Liver (tissue), 3 donors: ENCODE measurements around the gene NEURL1.

Experiments
- JUND ChIP-seq, 2 donors: IDR thresholded peaks; 2 replicates each; pipeline ENCODE4 v1.6.1; 2016; ENCODE audit warnings: antibody characterized with exemption in 2 of 2
- RAD21 ChIP-seq, 2 donors: IDR thresholded peaks; 2 replicates each; pipeline ENCODE4 v1.6.1; 2016; ENCODE audit warnings: antibody characterized with exemption in 2 of 2, mild to moderate bottlenecking in 2 of 2
- TAF1 ChIP-seq: conservative IDR thresholded peaks from 2 replicates; pipeline ENCODE4 v1.6.1; 2016; ENCODE audit warnings: antibody characterized with exemption, mild to moderate bottlenecking
- YY1 ChIP-seq: IDR thresholded peaks from 2 replicates; pipeline ENCODE4 v1.6.1; 2016; ENCODE audit warnings: antibody characterized with exemption, mild to moderate bottlenecking
- TF ChIP-seq, protein P1 (sequence below): IDR thresholded peaks from 2 replicates; pipeline ENCODE4 v1.6.1; 2016; ENCODE audit warnings: antibody characterized with exemption
- TF ChIP-seq, protein P2 (sequence below): fragments of 150-350 bp; IDR thresholded peaks from 2 replicates; pipeline ENCODE4 v1.5.1; 2017; ENCODE audit warnings: improper control_type of control experiment, low read depth, low read length; ENCODE audit not compliant: missing input control
- TF ChIP-seq, protein P3 (sequence below): IDR thresholded peaks from 2 replicates; pipeline ENCODE4 v1.6.1; 2016; ENCODE audit warnings: antibody characterized with exemption, mild to moderate bottlenecking
- TF ChIP-seq, protein P4 (sequence below): IDR thresholded peaks from 2 replicates; pipeline ENCODE4 v1.6.1; 2016; ENCODE audit warnings: antibody characterized with exemption
- donor health status: healthy.
- donor health status: healthy.

DNA sequence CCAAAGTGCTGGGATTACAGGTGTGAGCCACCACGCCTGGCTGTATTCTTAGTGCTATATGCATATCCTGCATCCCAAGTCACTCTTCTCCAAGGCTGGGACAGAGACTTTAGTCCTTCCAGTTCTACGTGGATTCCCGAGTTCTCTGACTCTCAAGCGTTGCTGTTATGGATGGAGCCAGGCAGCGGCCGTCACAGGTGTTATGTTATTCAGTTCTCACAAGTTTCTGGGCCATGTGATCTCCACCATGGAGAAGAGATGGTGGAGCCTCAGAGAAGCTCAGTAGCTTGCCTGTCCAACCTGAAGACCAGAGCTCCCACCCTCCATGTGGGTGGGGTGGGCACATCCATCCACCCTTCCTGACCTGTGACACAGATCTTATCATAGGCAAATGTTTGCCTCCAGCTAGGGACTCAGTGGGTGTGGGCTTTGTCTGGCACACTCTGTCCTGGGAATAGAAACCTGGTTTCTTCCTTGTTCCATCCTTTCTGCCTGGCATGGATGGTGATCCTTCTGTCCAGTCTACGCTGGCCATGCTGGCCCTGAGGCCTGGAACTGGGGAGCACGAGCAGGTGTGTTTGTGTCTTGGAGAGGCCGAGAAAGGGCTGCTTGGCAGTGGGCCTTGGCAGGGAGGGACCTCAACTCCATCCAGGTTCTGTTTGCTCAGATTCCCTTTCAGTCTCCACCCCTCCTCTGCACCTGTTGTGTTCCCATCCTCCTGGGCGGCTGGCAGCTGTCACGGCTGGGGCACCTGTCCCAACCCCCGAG lies 55.3 kb downstream of the NEURL1 start:
- TF ChIP-seq, protein P1, sequence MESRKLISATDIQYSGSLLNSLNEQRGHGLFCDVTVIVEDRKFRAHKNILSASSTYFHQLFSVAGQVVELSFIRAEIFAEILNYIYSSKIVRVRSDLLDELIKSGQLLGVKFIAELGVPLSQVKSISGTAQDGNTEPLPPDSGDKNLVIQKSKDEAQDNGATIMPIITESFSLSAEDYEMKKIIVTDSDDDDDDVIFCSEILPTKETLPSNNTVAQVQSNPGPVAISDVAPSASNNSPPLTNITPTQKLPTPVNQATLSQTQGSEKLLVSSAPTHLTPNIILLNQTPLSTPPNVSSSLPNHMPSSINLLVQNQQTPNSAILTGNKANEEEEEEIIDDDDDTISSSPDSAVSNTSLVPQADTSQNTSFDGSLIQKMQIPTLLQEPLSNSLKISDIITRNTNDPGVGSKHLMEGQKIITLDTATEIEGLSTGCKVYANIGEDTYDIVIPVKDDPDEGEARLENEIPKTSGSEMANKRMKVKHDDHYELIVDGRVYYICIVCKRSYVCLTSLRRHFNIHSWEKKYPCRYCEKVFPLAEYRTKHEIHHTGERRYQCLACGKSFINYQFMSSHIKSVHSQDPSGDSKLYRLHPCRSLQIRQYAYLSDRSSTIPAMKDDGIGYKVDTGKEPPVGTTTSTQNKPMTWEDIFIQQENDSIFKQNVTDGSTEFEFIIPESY = no peak
- TF ChIP-seq, protein P2, sequence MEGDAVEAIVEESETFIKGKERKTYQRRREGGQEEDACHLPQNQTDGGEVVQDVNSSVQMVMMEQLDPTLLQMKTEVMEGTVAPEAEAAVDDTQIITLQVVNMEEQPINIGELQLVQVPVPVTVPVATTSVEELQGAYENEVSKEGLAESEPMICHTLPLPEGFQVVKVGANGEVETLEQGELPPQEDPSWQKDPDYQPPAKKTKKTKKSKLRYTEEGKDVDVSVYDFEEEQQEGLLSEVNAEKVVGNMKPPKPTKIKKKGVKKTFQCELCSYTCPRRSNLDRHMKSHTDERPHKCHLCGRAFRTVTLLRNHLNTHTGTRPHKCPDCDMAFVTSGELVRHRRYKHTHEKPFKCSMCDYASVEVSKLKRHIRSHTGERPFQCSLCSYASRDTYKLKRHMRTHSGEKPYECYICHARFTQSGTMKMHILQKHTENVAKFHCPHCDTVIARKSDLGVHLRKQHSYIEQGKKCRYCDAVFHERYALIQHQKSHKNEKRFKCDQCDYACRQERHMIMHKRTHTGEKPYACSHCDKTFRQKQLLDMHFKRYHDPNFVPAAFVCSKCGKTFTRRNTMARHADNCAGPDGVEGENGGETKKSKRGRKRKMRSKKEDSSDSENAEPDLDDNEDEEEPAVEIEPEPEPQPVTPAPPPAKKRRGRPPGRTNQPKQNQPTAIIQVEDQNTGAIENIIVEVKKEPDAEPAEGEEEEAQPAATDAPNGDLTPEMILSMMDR = no peak
- TF ChIP-seq, protein P3, sequence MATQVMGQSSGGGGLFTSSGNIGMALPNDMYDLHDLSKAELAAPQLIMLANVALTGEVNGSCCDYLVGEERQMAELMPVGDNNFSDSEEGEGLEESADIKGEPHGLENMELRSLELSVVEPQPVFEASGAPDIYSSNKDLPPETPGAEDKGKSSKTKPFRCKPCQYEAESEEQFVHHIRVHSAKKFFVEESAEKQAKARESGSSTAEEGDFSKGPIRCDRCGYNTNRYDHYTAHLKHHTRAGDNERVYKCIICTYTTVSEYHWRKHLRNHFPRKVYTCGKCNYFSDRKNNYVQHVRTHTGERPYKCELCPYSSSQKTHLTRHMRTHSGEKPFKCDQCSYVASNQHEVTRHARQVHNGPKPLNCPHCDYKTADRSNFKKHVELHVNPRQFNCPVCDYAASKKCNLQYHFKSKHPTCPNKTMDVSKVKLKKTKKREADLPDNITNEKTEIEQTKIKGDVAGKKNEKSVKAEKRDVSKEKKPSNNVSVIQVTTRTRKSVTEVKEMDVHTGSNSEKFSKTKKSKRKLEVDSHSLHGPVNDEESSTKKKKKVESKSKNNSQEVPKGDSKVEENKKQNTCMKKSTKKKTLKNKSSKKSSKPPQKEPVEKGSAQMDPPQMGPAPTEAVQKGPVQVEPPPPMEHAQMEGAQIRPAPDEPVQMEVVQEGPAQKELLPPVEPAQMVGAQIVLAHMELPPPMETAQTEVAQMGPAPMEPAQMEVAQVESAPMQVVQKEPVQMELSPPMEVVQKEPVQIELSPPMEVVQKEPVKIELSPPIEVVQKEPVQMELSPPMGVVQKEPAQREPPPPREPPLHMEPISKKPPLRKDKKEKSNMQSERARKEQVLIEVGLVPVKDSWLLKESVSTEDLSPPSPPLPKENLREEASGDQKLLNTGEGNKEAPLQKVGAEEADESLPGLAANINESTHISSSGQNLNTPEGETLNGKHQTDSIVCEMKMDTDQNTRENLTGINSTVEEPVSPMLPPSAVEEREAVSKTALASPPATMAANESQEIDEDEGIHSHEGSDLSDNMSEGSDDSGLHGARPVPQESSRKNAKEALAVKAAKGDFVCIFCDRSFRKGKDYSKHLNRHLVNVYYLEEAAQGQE = no peak
- no peak for TF ChIP-seq JUND (IDR thresholded peaks at IDR 0.05)
- TF ChIP-seq, protein P4, sequence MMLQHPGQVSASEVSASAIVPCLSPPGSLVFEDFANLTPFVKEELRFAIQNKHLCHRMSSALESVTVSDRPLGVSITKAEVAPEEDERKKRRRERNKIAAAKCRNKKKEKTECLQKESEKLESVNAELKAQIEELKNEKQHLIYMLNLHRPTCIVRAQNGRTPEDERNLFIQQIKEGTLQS = no peak
- TF ChIP-seq YY1 = no peak
- TF ChIP-seq TAF1 = no peak
- TF ChIP-seq RAD21 (IDR thresholded peaks at IDR 0.05) = no peak
